Lower leg skin (tissue), 4 donors: ENCODE measurements around the gene ERFE. TPM values are rescaled to one million over a fixed set of nuclear protein-coding genes. Genes with fewer than 3 reads are reported as not detected.

Experiments used
- DNase-seq, 2 donors: peaks; one replicate each; pipeline ENCODE4 v3.0.0-alpha.2; 2019; ENCODE audit warnings: low spot score in 2 of 2
- H3K4me3 ChIP-seq: fragments of 200-600 bp; sonication (generic); 2 replicates; pipeline ENCODE4 v1.5.1; 2017; ENCODE audit warnings: mild to moderate bottlenecking, low read depth; ENCODE audit not compliant: poor library complexity, severe bottlenecking
- CTCF ChIP-seq, 3 donors: fragments of 450-650 bp; IDR thresholded peaks; one replicate each; pipeline ENCODE4 v1.5.1; 2016; ENCODE audit warnings: antibody characterized with exemption in 3 of 3, mild to moderate bottlenecking in 3 of 3, moderate library complexity in 2 of 3
- POLR2A ChIP-seq, 2 donors: fragments of 450-650 bp; IDR thresholded peaks; one replicate each; pipeline ENCODE4 v1.6.1; 2016 to 2017; ENCODE audit warnings: antibody characterized with exemption in 2 of 2, mild to moderate bottlenecking in 1 of 2, moderate library complexity in 1 of 2
- WGBS, 2 donors: methylation state at CpG; one replicate each; pipeline ENCODE4 v1.1.5; 2018; 5-methylcytosine and 5-hydroxymethylcytosine counted together
- intact Hi-C: fragments of 100-400 bp; cut with DNase I; formaldehyde crosslinking; loops from one replicate; pipeline ENCODE4 v1.15.0; 2023; ENCODE audit warnings: low total_unique reads
- total RNA-seq, 4 donors: library from RNA; depleted of rRNA; stranded (reverse); fragments of >200 nt; gene quantifications; one replicate each; pipeline ENCODE4 v1.1.0, GENCODE V29; 2016

Gene ERFE
- total RNA-seq, 4 donors from 2014 or later, result not detected

- WGBS, 2 donors, result 90 to 94% methylated on average over 24 to 25 of the region's 25 CpGs
- no peak for TF ChIP-seq CTCF (IDR thresholded peaks at IDR 0.05)
- TF ChIP-seq POLR2A (IDR thresholded peaks at IDR 0.05), result no peak
- DNase-seq, result no peak
- intact Hi-C loops, result no loop called here
- H3K4me3 ChIP-seq, result no peak overlapping the region
Measured at GRCh38 chr2:238150686-238151085, 8.1 kb upstream of the ERFE start.

GRCh38 chr2:238151205-238151604 lies 7.6 kb upstream of the ERFE start:
- 84 to 88% methylated on average over 8 to 10 of the region's 13 CpGs for WGBS, 2 donors
- TF ChIP-seq POLR2A (IDR thresholded peaks at IDR 0.05), result no peak
- no peak for TF ChIP-seq CTCF (IDR thresholded peaks at IDR 0.05)
- intact Hi-C loops, result no loop called here
- no peak overlapping the region for H3K4me3 ChIP-seq
- no peak for DNase-seq

GRCh38 chr2:238151628-238152235 lies 7.0 kb upstream of the ERFE start:
- 88 to 95% methylated on average over 13 to 16 of the region's 16 CpGs for WGBS, 2 donors
- DNase-seq, result no peak
- no peak for TF ChIP-seq POLR2A (IDR thresholded peaks at IDR 0.05)
- TF ChIP-seq CTCF (IDR thresholded peaks at IDR 0.05), result no peak
- intact Hi-C loops, result no loop called here
- H3K4me3 ChIP-seq, result no peak overlapping the region

GRCh38 chr2:238152771-238153688 lies 5.7 kb upstream of the ERFE start:
- intact Hi-C loops, result no loop called here
- no peak for TF ChIP-seq CTCF (IDR thresholded peaks at IDR 0.05)
- TF ChIP-seq POLR2A (IDR thresholded peaks at IDR 0.05), result no peak
- 76 to 86% methylated on average over 18 to 22 of the region's 22 CpGs for WGBS, 2 donors
- DNase-seq, result no peak
- H3K4me3 ChIP-seq, result no peak overlapping the region

- 91 to 95% methylated on average over 10 of the region's 10 CpGs for WGBS, 2 donors
- no peak for DNase-seq
- intact Hi-C loops, result no loop called here
- no peak overlapping the region for H3K4me3 ChIP-seq
- TF ChIP-seq CTCF (IDR thresholded peaks at IDR 0.05) (no peak), POLR2A (IDR thresholded peaks at IDR 0.05) (no peak)
Measured at GRCh38 chr2:238154570-238154969, 4.2 kb upstream of the ERFE start.
